Tibial artery (tissue), 4 donors: ENCODE results near the gene ACP7.
"Not testable (repeated sequence)": the region's sequence is repeated elsewhere in the genome, so short reads cannot be mapped to it uniquely, and the experiment has no call there.

Source experiments
- DNase-seq, 2 donors: peaks; one replicate each; pipeline ENCODE4 v3.0.0-alpha.2; 2019
- H3K27ac ChIP-seq, 2 donors: fragments of 200-600 bp; sonication (generic) in 1 of 2; 1 replicate in 1 of 2; 2 replicates in 1 of 2; pipeline ENCODE4 v1.5.1; 2018 to 2019; ENCODE audit warnings: mild to moderate bottlenecking in 1 of 2
- H3K27me3 ChIP-seq, 2 donors: fragments of 200-600 bp; sonication (generic) in 1 of 2; one replicate each; pipeline versions ENCODE4 v1.5.1 to v1.6.0; 2016 to 2019
- H3K36me3 ChIP-seq, 3 donors: fragments of 200-600 bp; sonication (generic) in 2 of 3; one replicate each; pipeline ENCODE4 v1.5.1; 2016 to 2019; ENCODE audit warnings: mild to moderate bottlenecking in 2 of 3
- H3K4me1 ChIP-seq, 4 donors: fragments of 200-600 bp; sonication (generic) in 2 of 4; 1 replicate in 3 of 4; 2 replicates in 1 of 4; pipeline ENCODE4 v1.5.1; 2016 to 2019
- H3K4me3 ChIP-seq, 2 donors: fragments of 200-600 bp; sonication (generic) in 1 of 2; 1 replicate in 1 of 2; 2 replicates in 1 of 2; pipeline ENCODE4 v1.5.1; 2018 to 2019; ENCODE audit warnings: mild to moderate bottlenecking in 2 of 2
- H3K9me3 ChIP-seq, 3 donors: fragments of 200-600 bp; sonication (generic) in 1 of 3; one replicate each; pipeline ENCODE4 v1.5.1; 2016 to 2019
- intact Hi-C: fragments of 100-400 bp; cut with DNase I; formaldehyde crosslinking; loops from one replicate; pipeline ENCODE4 v1.15.0; 2023; ENCODE audit warnings: low total_unique reads
- TF ChIP-seq, protein P1 (sequence below), 2 experiments: fragments of 200-600 bp in 1 of 2; fragments of 450-650 bp in 1 of 2; IDR thresholded peaks; one replicate each; pipeline ENCODE4 v1.5.1; 2017 to 2019; ENCODE audit warnings: antibody characterized with exemption in 2 of 2, mild to moderate bottlenecking in 1 of 2, moderate library complexity in 1 of 2

The ACP7 gene

DNA sequence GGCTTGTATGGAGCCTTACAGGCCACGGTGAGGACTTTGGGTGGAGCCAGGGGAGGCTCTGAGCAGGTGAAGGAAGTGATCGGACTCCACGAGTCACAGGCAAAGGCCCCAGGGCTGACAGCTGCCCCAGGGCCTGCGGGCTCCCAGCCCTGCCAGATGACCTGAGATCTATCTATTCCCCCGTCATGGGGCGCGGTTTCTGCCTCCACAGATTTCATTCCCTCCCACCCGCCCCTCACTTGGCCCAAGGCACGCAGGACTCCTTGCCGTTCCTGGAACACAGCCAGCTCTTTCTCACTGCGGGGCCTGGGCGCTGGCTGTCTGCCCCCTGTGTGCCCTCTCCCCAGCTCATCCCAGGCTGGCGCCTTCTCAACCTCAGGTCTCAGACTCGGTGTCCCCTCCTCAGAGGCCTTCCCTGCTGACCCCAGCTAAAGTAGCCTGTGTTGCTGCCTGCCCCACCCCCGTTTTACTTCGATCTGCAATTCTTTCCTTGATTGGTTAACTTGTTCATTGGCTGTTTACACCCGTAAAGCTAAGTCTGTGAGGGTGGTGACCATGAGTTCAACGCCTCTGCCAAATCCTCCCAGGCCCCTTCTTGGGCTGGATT, 27.5 kb downstream of the ACP7 start:
- no peaks in the 10 kb centered on the region for H3K36me3 ChIP-seq

DNA sequence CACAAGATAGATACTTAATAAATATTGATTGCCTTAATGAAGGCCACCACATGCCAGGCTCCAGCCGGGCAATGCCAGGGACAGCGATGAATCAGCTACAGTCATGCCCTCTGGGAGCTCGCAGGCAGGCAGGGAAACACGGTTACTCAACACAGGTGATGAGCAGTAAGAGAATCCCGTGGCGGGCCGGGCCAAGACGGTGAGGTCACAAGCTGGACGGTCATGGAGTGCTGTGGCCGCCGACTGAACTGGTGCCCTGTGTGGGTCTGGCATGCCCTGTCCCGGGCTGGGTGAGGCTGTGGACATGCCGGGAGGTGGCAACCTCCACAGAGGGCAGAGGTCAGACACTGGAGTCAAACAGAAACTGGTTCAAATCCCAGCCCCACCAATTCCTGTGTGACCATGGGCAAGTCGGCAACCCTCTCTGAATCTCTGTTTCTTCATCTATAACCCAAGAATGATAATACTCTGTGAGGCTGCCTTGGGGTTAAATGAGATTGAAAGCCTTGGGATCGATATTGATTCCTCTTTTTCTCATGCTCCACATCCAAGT, 28.2 kb downstream of the ACP7 start:
- H3K27ac ChIP-seq: no peak overlapping the region
- TF ChIP-seq, protein P1, sequence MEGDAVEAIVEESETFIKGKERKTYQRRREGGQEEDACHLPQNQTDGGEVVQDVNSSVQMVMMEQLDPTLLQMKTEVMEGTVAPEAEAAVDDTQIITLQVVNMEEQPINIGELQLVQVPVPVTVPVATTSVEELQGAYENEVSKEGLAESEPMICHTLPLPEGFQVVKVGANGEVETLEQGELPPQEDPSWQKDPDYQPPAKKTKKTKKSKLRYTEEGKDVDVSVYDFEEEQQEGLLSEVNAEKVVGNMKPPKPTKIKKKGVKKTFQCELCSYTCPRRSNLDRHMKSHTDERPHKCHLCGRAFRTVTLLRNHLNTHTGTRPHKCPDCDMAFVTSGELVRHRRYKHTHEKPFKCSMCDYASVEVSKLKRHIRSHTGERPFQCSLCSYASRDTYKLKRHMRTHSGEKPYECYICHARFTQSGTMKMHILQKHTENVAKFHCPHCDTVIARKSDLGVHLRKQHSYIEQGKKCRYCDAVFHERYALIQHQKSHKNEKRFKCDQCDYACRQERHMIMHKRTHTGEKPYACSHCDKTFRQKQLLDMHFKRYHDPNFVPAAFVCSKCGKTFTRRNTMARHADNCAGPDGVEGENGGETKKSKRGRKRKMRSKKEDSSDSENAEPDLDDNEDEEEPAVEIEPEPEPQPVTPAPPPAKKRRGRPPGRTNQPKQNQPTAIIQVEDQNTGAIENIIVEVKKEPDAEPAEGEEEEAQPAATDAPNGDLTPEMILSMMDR (IDR thresholded peaks at IDR 0.05): no peak
- no peak overlapping the region for H3K4me3 ChIP-seq
- no peaks in the 10 kb centered on the region for H3K9me3 ChIP-seq
- no peaks in the 10 kb centered on the region for H3K36me3 ChIP-seq
- DNase-seq: no peak
- H3K4me1 ChIP-seq: peaks cover 0 to 8% (median 0%) of the 10 kb centered on the region in 4 donors
- H3K27me3 ChIP-seq: peaks cover 0 to 65% of the 10 kb centered on the region in 2 donors
- intact Hi-C loops: no loop called here

More for the DNA sequence above, 27.5 kb downstream of the ACP7 start:
- Histone ChIP-seq H3K4me3 (no peak overlapping the region), H3K27me3 (peaks cover 0 to 67% of the 10 kb centered on the region in 2 donors), H3K27ac (no peak overlapping the region), H3K9me3 (no peaks in the 10 kb centered on the region), H3K4me1 (peaks cover 0 to 8% (median 0%) of the 10 kb centered on the region in 4 donors)
- TF ChIP-seq, protein P1 (IDR thresholded peaks at IDR 0.05): no peak
- intact Hi-C loops: no loop called here
- DNase-seq: no peak

DNA sequence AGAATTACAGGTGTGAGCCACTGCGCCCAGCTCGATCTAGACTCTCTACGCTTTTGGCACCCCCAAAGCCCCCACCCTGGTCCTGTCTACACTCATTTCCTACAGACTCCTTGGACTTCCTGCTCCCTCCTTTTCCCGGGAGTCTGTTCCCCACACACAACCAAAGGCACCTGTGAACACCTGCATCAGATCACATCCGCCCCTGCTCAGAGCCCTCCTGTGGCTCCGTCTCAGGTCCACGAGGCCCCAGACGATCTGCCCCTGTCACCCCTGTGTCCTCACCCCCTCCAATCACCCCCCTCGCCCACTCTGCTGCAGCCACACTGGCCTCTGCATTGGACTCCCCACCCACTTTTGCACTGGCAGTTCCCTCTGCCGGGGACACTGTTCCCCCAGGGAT, 29.0 kb downstream of the ACP7 start:
- Histone ChIP-seq H3K4me3 (no peak overlapping the region), H3K27ac (no peak overlapping the region), H3K27me3 (peaks cover 0 to 64% of the 10 kb centered on the region in 2 donors), H3K4me1 (peaks cover 0 to 8% (median 0%) of the 10 kb centered on the region in 4 donors), H3K9me3 (no peaks in the 10 kb centered on the region), H3K36me3 (no peaks in the 10 kb centered on the region)
- DNase-seq: no peak
- TF ChIP-seq, protein P1 (IDR thresholded peaks at IDR 0.05): no peak
- intact Hi-C loops: no loop called here

DNA sequence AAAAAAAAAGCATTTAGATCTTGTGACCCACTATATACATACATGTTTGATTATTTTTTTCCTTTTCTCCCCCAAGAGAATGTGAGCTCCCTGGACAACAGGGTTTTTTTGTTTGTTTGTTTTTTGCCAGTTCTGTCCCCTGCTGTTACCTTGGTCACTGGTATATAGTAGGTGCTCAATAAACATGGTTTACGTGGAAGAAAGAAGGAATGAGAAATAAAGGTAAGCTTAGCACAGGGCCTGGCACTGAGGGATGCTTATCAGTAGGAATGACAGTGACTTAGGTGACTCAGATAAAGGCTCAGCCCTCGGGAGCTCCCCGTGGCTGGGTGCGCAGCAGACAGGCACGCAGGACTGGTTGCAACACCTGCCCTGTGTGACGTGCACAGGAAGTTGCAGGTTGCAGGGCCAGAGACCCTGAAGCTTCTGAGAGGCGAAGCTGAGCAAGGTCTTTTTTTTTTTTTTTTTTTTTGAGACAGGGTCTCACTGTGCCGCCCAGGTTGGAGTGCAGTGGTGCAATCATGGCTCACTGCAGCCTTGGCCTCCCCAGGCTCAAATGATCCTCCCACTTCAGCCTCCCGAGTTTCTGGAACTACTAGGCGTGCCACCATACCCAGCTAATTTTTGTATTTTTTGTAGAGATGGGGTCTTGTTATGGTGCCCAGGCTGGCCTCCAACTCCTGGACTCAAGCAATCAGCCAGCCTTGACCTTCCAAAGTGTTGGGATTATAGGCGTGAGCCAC, 31.1 kb downstream of the ACP7 start:
- no peak overlapping the region for H3K27ac ChIP-seq
- H3K36me3 ChIP-seq: no peaks in the 10 kb centered on the region
- H3K4me1 ChIP-seq: peaks cover 0 to 8% (median 0%) of the 10 kb centered on the region in 4 donors
- H3K4me3 ChIP-seq: no peak overlapping the region
- intact Hi-C loops: no loop called here
- H3K9me3 ChIP-seq: no peaks in the 10 kb centered on the region
- peaks cover 0 to 60% of the 10 kb centered on the region in 2 donors for H3K27me3 ChIP-seq
- TF ChIP-seq, protein P1 (IDR thresholded peaks at IDR 0.05): no peak
- no peak for DNase-seq

DNA sequence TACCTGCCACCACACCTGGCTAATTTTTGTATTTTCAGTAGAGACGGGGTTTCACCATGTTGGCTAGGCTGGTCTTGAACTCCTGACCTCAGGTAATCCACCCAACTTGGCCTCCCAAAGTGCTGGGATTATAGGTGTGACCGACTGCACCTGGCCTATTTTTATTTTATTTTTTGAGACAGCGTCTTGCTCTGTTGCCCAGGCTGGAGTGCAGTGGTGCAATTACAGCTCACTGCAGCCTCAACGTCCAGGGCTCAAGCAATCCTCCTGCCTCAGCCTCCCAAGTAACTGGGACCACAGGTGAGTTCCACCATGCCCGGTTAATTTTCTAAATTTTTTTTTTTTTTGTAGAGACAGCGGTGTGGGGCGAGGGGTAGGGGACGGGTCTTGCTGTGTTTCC, 32.9 kb downstream of the ACP7 start:
- DNase-seq, H3K4me3 ChIP-seq, H3K9me3 ChIP-seq, H3K36me3 ChIP-seq, H3K27ac ChIP-seq, H3K4me1 ChIP-seq, intact Hi-C loops: not testable (repeated sequence)
- peaks cover 0 to 55% of the 10 kb centered on the region in 2 donors for H3K27me3 ChIP-seq

DNA sequence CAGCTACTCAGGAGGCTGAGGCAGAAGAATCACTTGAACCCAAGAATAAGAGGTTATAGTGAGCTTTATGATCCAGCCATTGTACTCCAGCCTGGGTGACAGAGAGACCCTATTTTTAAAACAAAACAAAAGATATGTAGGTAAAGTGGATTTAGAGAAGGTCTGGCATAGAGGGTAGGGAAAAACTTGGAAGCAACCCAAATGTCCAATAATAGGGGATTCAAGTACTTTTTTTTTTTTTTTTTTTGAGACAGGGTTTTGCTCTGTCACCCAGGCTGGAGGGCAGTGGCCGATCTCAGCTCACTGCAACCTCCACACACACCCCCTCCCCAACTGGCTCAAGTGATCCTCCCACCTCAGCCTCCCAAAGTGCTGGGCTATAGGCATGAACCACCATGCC, 35.7 kb downstream of the ACP7 start:
- TF ChIP-seq, protein P1 (IDR thresholded peaks at IDR 0.05): no peak
- Histone ChIP-seq H3K4me1 (peaks cover 0 to 10% (median under 1%) of the 10 kb centered on the region in 4 donors), H3K27ac (no peak overlapping the region), H3K27me3 (peaks cover 0 to 29% of the 10 kb centered on the region in 2 donors), H3K36me3 (no peaks in the 10 kb centered on the region), H3K9me3 (no peaks in the 10 kb centered on the region), H3K4me3 (no peak overlapping the region)
- intact Hi-C loops: loop anchor here (2.0 to 10.0 kb wide), 3 partner anchors 67 to 207 kb away; no protein-coding TSS in a partner anchor
- no peak for DNase-seq
